ENCODE results near the gene DYNC1LI1. TPM values are rescaled to one million over a fixed set of nuclear protein-coding genes. Genes with fewer than 3 reads are reported as not detected.

Gene DYNC1LI1
- polyA plus RNA-seq, 1 donor from 2014 or later = 94.5 TPM

GRCh38 chr3:32596282-32596908, 25.7 kb upstream of the DYNC1LI1 start:
- H3K27ac ChIP-seq (ENCODE audit: low read length) = no peak overlapping the region
- H3K9me2 ChIP-seq (ENCODE audit: insufficient read depth, low read length) = no peaks in the 10 kb centered on the region
- H2AFZ ChIP-seq (ENCODE audit: low read depth, low read length) = no peak overlapping the region
- no peaks in the 10 kb centered on the region for H3K79me2 ChIP-seq (replicated peaks; ENCODE audit: insufficient read depth, low read length)
- no peaks in the 10 kb centered on the region for H3K27me3 ChIP-seq (ENCODE audit: insufficient read depth, low read depth, low read length)
- H3K9ac ChIP-seq (ENCODE audit: low read length) = no peak overlapping the region
- no peaks in the 10 kb centered on the region for H3K36me3 ChIP-seq (ENCODE audit: insufficient read depth, low read length)
- no peak overlapping the region for H3K4me2 ChIP-seq (ENCODE audit: low read length)
- H3K4me3 ChIP-seq (ENCODE audit: low read length) = no peak overlapping the region
- no peaks in the 10 kb centered on the region for H3F3A ChIP-seq (ENCODE audit: insufficient read depth, low read length, poor library complexity, severe bottlenecking)
- H4K20me1 ChIP-seq (ENCODE audit: insufficient read depth) = no peaks in the 10 kb centered on the region
- no peaks in the 10 kb centered on the region for H3K9me3 ChIP-seq (ENCODE audit: low read length)
- TF ChIP-seq EP300 (conservative IDR thresholded peaks at IDR 0.05; ENCODE audit: poor library complexity, severe bottlenecking) (no peak), TAF1 (IDR thresholded peaks at IDR 0.05; ENCODE audit: low read depth) (no peak), SMC3 (conservative IDR thresholded peaks at IDR 0.05; ENCODE audit: poor library complexity) (no peak), POLR2AphosphoS5 (IDR thresholded peaks at IDR 0.05) (no peak), RAD21 (conservative IDR thresholded peaks at IDR 0.05) (no peak), MXI1 (conservative IDR thresholded peaks at IDR 0.05; ENCODE audit: poor library complexity, severe bottlenecking) (no peak), CTCF (IDR thresholded peaks at IDR 0.05; ENCODE audit: poor library complexity, severe bottlenecking) (no peak)

GRCh38 chr3:32595323-32595722, 24.7 kb upstream of the DYNC1LI1 start:
- Histone ChIP-seq H3K9me3 (ENCODE audit: low read length) (no peaks in the 10 kb centered on the region), H3F3A (ENCODE audit: insufficient read depth, low read length, poor library complexity, severe bottlenecking) (no peaks in the 10 kb centered on the region), H3K79me2 (replicated peaks; ENCODE audit: insufficient read depth, low read length) (no peaks in the 10 kb centered on the region), H3K4me3 (ENCODE audit: low read length) (no peak overlapping the region), H4K20me1 (ENCODE audit: insufficient read depth) (no peaks in the 10 kb centered on the region), H3K9ac (ENCODE audit: low read length) (no peak overlapping the region), H3K36me3 (ENCODE audit: insufficient read depth, low read length) (no peaks in the 10 kb centered on the region), H3K27ac (ENCODE audit: low read length) (no peak overlapping the region), H3K27me3 (ENCODE audit: insufficient read depth, low read depth, low read length) (no peaks in the 10 kb centered on the region), H3K9me2 (ENCODE audit: insufficient read depth, low read length) (no peaks in the 10 kb centered on the region), H2AFZ (ENCODE audit: low read depth, low read length) (no peak overlapping the region), H3K4me2 (ENCODE audit: low read length) (no peak overlapping the region)
- TF ChIP-seq SMC3 (conservative IDR thresholded peaks at IDR 0.05; ENCODE audit: poor library complexity) (no peak), RAD21 (conservative IDR thresholded peaks at IDR 0.05) (no peak), EP300 (conservative IDR thresholded peaks at IDR 0.05; ENCODE audit: poor library complexity, severe bottlenecking) (no peak), TAF1 (IDR thresholded peaks at IDR 0.05; ENCODE audit: low read depth) (no peak), EZH2 (IDR thresholded peaks at IDR 0.05; ENCODE audit: borderline replicate concordance, insufficient read depth, low read length, poor library complexity, severe bottlenecking) (no peak), MXI1 (conservative IDR thresholded peaks at IDR 0.05; ENCODE audit: poor library complexity, severe bottlenecking) (no peak), POLR2AphosphoS5 (IDR thresholded peaks at IDR 0.05) (no peak), CTCF (IDR thresholded peaks at IDR 0.05; ENCODE audit: poor library complexity, severe bottlenecking) (no peak)
- TF ChIP-seq, protein P1, sequence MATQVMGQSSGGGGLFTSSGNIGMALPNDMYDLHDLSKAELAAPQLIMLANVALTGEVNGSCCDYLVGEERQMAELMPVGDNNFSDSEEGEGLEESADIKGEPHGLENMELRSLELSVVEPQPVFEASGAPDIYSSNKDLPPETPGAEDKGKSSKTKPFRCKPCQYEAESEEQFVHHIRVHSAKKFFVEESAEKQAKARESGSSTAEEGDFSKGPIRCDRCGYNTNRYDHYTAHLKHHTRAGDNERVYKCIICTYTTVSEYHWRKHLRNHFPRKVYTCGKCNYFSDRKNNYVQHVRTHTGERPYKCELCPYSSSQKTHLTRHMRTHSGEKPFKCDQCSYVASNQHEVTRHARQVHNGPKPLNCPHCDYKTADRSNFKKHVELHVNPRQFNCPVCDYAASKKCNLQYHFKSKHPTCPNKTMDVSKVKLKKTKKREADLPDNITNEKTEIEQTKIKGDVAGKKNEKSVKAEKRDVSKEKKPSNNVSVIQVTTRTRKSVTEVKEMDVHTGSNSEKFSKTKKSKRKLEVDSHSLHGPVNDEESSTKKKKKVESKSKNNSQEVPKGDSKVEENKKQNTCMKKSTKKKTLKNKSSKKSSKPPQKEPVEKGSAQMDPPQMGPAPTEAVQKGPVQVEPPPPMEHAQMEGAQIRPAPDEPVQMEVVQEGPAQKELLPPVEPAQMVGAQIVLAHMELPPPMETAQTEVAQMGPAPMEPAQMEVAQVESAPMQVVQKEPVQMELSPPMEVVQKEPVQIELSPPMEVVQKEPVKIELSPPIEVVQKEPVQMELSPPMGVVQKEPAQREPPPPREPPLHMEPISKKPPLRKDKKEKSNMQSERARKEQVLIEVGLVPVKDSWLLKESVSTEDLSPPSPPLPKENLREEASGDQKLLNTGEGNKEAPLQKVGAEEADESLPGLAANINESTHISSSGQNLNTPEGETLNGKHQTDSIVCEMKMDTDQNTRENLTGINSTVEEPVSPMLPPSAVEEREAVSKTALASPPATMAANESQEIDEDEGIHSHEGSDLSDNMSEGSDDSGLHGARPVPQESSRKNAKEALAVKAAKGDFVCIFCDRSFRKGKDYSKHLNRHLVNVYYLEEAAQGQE (IDR thresholded peaks at IDR 0.05; ENCODE audit: borderline replicate concordance) = no peak

Data from neural cell (in vitro differentiated cells).